GM23338 (cell line): Measurements from ENCODE around the gene INTS6. TPM values are rescaled to one million over a fixed set of nuclear protein-coding genes. Genes with fewer than 3 reads are reported as not detected.
A peak's percentile ranks its signal among the peaks of the same experiment; 100 is the strongest.

Experiments
- ATAC-seq: fragments of 200-7000 bp; cut with Tn5 transposase; 3 replicates; pipeline ENCODE4 v1.9.1; 2020
- DNase-seq: peaks from one replicate; pipeline ENCODE4 v3.0.0-alpha.2; 2015; ENCODE audit warnings: low spot score
- H2AFZ ChIP-seq: fragments of 200-600 bp; sonication (generic); 2 replicates; pipeline ENCODE4 v1.8.0; 2016; ENCODE audit warnings: antibody characterized with exemption, mild to moderate bottlenecking, moderate library complexity
- H3F3A ChIP-seq: fragments of 200-600 bp; sonication (generic); replicated peaks from 2 replicates; pipeline ENCODE4 v1.8.0; 2017; ENCODE audit warnings: antibody characterized with exemption, mixed run types, low read depth
- H3K27ac ChIP-seq: fragments of 200-600 bp; sonication (generic); 2 replicates; pipeline ENCODE4 v1.6.1; 2016; ENCODE audit warnings: low read depth
- H3K27me3 ChIP-seq: fragments of 200-600 bp; sonication (generic); 2 replicates; pipeline ENCODE4 v1.8.0; 2016; ENCODE audit warnings: mild to moderate bottlenecking, mixed run types, moderate library complexity; ENCODE audit not compliant: insufficient read depth
- H3K36me3 ChIP-seq: fragments of 200-600 bp; sonication (generic); 2 replicates; pipeline ENCODE4 v1.8.0; 2016; ENCODE audit warnings: mild to moderate bottlenecking; ENCODE audit not compliant: insufficient read depth
- H3K4me1 ChIP-seq: fragments of 200-600 bp; sonication (generic); 2 replicates; pipeline ENCODE4 v1.8.0; 2016; ENCODE audit warnings: mild to moderate bottlenecking, moderate library complexity; ENCODE audit not compliant: insufficient read depth
- H3K4me2 ChIP-seq: fragments of 200-600 bp; sonication (generic); 2 replicates; pipeline ENCODE4 v1.7.1; 2017; ENCODE audit warnings: mixed run types
- H3K4me3 ChIP-seq: fragments of 200-600 bp; sonication (generic); 2 replicates; pipeline ENCODE4 v1.6.1; 2016; ENCODE audit warnings: mixed run types
- H3K79me2 ChIP-seq: fragments of 200-600 bp; sonication (generic); replicated peaks from 2 replicates; pipeline ENCODE4 v1.8.0; 2017; ENCODE audit warnings: mild to moderate bottlenecking; ENCODE audit not compliant: insufficient read depth
- H3K9me2 ChIP-seq: fragments of 200-600 bp; sonication (generic); 2 replicates; pipeline ENCODE4 v1.8.0; 2017; ENCODE audit not compliant: insufficient read depth
- H4K20me1 ChIP-seq: fragments of 200-600 bp; sonication (generic); replicated peaks from 2 replicates; pipeline ENCODE4 v1.8.0; 2017; ENCODE audit warnings: mild to moderate bottlenecking; ENCODE audit not compliant: insufficient read depth
- H3K27ac Mint-ChIP-seq: 2 replicates; pipeline ENCODE4 v1.8.0; 2020; ENCODE audit warnings: inconsistent platforms, mild to moderate bottlenecking, moderate library complexity, mixed read lengths
- H3K27me3 Mint-ChIP-seq: 3 replicates; pipeline ENCODE4 v1.8.0; 2022; ENCODE audit warnings: low read depth, mild to moderate bottlenecking, moderate library complexity, mixed read lengths, inconsistent platforms; ENCODE audit not compliant: insufficient read depth, poor library complexity
- H3K36me3 Mint-ChIP-seq: 3 replicates; pipeline ENCODE4 v1.8.0; 2021; ENCODE audit warnings: low read depth, mild to moderate bottlenecking, inconsistent platforms, moderate library complexity, mixed read lengths
- H3K4me1 Mint-ChIP-seq: 3 replicates; pipeline ENCODE4 v1.8.0; 2020; ENCODE audit warnings: mild to moderate bottlenecking, inconsistent platforms, mixed read lengths
- H3K4me3 Mint-ChIP-seq: 3 replicates; pipeline ENCODE4 v1.8.0; 2021; ENCODE audit warnings: moderate library complexity, mild to moderate bottlenecking, inconsistent platforms, mixed read lengths
- H3K9me3 Mint-ChIP-seq: 3 replicates; pipeline ENCODE4 v1.8.0; 2020; ENCODE audit warnings: moderate library complexity, mild to moderate bottlenecking, inconsistent platforms, mixed read lengths
- CREB1 ChIP-seq: fragments of 250-450 bp; sonication (Bioruptor Pico); IDR thresholded peaks from 2 replicates; pipeline ENCODE4 v1.5.0; 2020; ENCODE audit warnings: low read depth, mild to moderate bottlenecking, moderate library complexity
- CTCF ChIP-seq, 2 experiments: fragments of 200-600 bp in 1 of 2; sonication (generic) in 1 of 2; conservative IDR thresholded peaks; 2 replicates each; pipeline versions ENCODE4 v1.5.1 to v1.6.1; 2016 to 2017; ENCODE audit warnings: antibody characterized with exemption in 2 of 2, low read depth in 2 of 2, mild to moderate bottlenecking in 2 of 2, moderate library complexity in 1 of 2
- ETS1 ChIP-seq: IDR thresholded peaks from 2 replicates; pipeline ENCODE4 v1.6.1; 2016; ENCODE audit warnings: antibody characterized with exemption
- EZH2 ChIP-seq: fragments of 200-600 bp; sonication (generic); IDR thresholded peaks from one replicate; pipeline ENCODE4 v1.8.0; 2017; ENCODE audit warnings: antibody characterized with exemption, mild to moderate bottlenecking, low read depth; ENCODE audit not compliant: unreplicated experiment
- EZH2phosphoT487 ChIP-seq: fragments of 200-600 bp; sonication (generic); IDR thresholded peaks from one replicate; pipeline ENCODE4 v1.8.1; 2018; ENCODE audit warnings: antibody characterized with exemption; ENCODE audit not compliant: unreplicated experiment
- JUNB ChIP-seq: IDR thresholded peaks from one replicate; pipeline ENCODE4 v1.6.1; 2016; ENCODE audit warnings: antibody characterized with exemption; ENCODE audit not compliant: unreplicated experiment
- NANOG ChIP-seq: IDR thresholded peaks from 2 replicates; pipeline ENCODE4 v1.6.1; 2016; ENCODE audit warnings: antibody characterized with exemption, borderline replicate concordance
- POLR2AphosphoS5 ChIP-seq: IDR thresholded peaks from 2 replicates; pipeline ENCODE4 v1.6.1; 2016; ENCODE audit warnings: antibody characterized with exemption, low read depth
- REST ChIP-seq: IDR thresholded peaks from one replicate; pipeline ENCODE4 v1.6.1; 2018; ENCODE audit warnings: antibody characterized with exemption; ENCODE audit not compliant: unreplicated experiment
- STAT1 ChIP-seq: IDR thresholded peaks from one replicate; pipeline ENCODE4 v1.6.1; 2016; ENCODE audit warnings: antibody characterized with exemption; ENCODE audit not compliant: unreplicated experiment
- ZNF114 ChIP-seq: fragments of 250-450 bp; sonication (Bioruptor Pico); IDR thresholded peaks from 2 replicates; pipeline ENCODE4 v1.5.0; 2020; ENCODE audit warnings: mild to moderate bottlenecking, moderate library complexity
- ZNF331 ChIP-seq: fragments of 250-450 bp; sonication (Bioruptor Pico); IDR thresholded peaks from 2 replicates; pipeline ENCODE4 v1.5.0; 2020; ENCODE audit warnings: low read depth, mild to moderate bottlenecking, moderate library complexity
- ZNF462 ChIP-seq: fragments of 250-450 bp; sonication (Bioruptor Pico); IDR thresholded peaks from 2 replicates; pipeline ENCODE4 v1.5.0; 2020; ENCODE audit warnings: mild to moderate bottlenecking, moderate library complexity
- polyA plus RNA-seq: library from polyadenylated mRNA; unstranded; fragments of >200 nt; fragmentation: Nextera tagmentation; extraction: Ambion mirVana; gene quantifications from 2 replicates; pipeline ENCODE4 v1.2.1, GENCODE V29; 2016
- total RNA-seq: library from RNA; depleted of rRNA; stranded (reverse); fragments of >200 nt; shearing (Covaris generic); gene quantifications from 2 replicates; pipeline ENCODE4 v1.2.3, GENCODE V29; 2014

The INTS6 gene
- total and polyA plus RNA-seq, 2 experiments from 2014 or later = 24.8 to 38.6 TPM

GRCh38 chr13:51339354-51339753 is 113.5 kb downstream of the INTS6 start, which contains the start of gene SERPINE3:
Gene SERPINE3, plus strand, starts transcription at chr13:51339691. Its CDS starts 1,401 bp downstream, at chr13:51341092.
- Mint-ChIP-seq H3K4me1 (peaks cover 46% of the 10 kb centered on the region), H3K9me3 (no peaks in the 10 kb centered on the region), H3K27me3 (peaks cover 7% of the 10 kb centered on the region), H3K36me3 (no peaks in the 10 kb centered on the region), H3K4me3 (no peak within 1 kb of the TSS), H3K27ac (no peak within 1 kb of the TSS)
- DNase-seq = no peak
- Histone ChIP-seq H2AFZ (peak within 1 kb of the TSS; percentile 94), H4K20me1 (no peaks in the 10 kb centered on the region), H3K9me2 (no peaks in the 10 kb centered on the region), H3K27ac (no peak within 1 kb of the TSS), H3K4me1 (peaks cover 19% of the 10 kb centered on the region; the same call in 1 of the 2 replicates), H3F3A (no peaks in the 10 kb centered on the region), H3K27me3 (no peaks in the 10 kb centered on the region), H3K4me2 (no peak within 1 kb of the TSS; the same call in 1 of the 2 replicates), H3K4me3 (no peak within 1 kb of the TSS), H3K36me3 (no peaks in the 10 kb centered on the region), H3K79me2 (no peaks in the 10 kb centered on the region)
- peak; percentile 47 for ATAC-seq
- TF ChIP-seq ETS1 = no peak
- TF ChIP-seq ZNF331 (CRISPR knock-in tag) = no peak
- TF ChIP-seq REST = no peak
- no peak for TF ChIP-seq STAT1
- TF ChIP-seq CTCF (conservative IDR thresholded peaks at IDR 0.05; ENCODE audit: low read depth in 2 of 2) = no peak
- TF ChIP-seq EZH2 = no peak
- no peak for TF ChIP-seq NANOG
- no peak for TF ChIP-seq JUNB
- no peak for TF ChIP-seq CREB1
- no peak for TF ChIP-seq ZNF114
- TF ChIP-seq EZH2phosphoT487 = no peak
- no peak for TF ChIP-seq POLR2AphosphoS5
- TF ChIP-seq ZNF462 (CRISPR knock-in tag) = no peak
